IMR-90 (cell line): ENCODE measurements around the gene PRPF40A. TPM values are rescaled to one million over a fixed set of nuclear protein-coding genes. Genes with fewer than 3 reads are reported as not detected.

Experiments
- ATAC-seq: fragments of 200-7000 bp; cut with Tn5 transposase; 2 replicates; pipeline ENCODE4 v1.9.1; 2020; ENCODE audit warnings: low read depth, mild to moderate bottlenecking, moderate library complexity
- BruUV-seq: library from RNA; stranded (reverse); fragments of 400-500 nt; replicated peaks from 2 replicates; lab custom pipeline; 2021; lab: Mats Ljungman, UMichigan
- CTCF ChIA-PET: fragments of 300-600 bp; formaldehyde crosslinking; extraction: SDS; loops from one replicate; lab custom pipeline; 2021; ENCODE audit warnings: antibody characterized with exemption; lab: Yijun Ruan, JAX
- POLR2A ChIA-PET: fragments of 300-600 bp; sonication (Branson Sonifier 250); formaldehyde crosslinking; loops from one replicate; lab custom pipeline; 2022; ENCODE audit warnings: antibody characterized with exemption; ENCODE audit not compliant: unreplicated experiment; lab: Charles Lee
- DNase-seq: peaks from one replicate; pipeline ENCODE4 v3.0.0; 2013
- H2AFZ ChIP-seq: replicated peaks from 2 replicates; pipeline ENCODE3; 2013; ENCODE audit warnings: low read length, mild to moderate bottlenecking; ENCODE audit not compliant: poor library complexity
- H2AK5ac ChIP-seq: 2 replicates; pipeline ENCODE4 v1.6.1; 2013; ENCODE audit warnings: low read depth, low read length, inconsistent platforms
- H2AK9ac ChIP-seq: replicated peaks from 2 replicates; pipeline ENCODE3; 2013; ENCODE audit warnings: mild to moderate bottlenecking, low read depth, low read length, moderate library complexity; ENCODE audit not compliant: poor library complexity
- H2BK120ac ChIP-seq: 2 replicates; pipeline ENCODE4 v1.6.1; 2013; ENCODE audit warnings: low read depth, low read length, inconsistent platforms
- H2BK15ac ChIP-seq: 3 replicates; pipeline ENCODE4 v1.6.1; 2013; ENCODE audit warnings: low read depth, low read length, inconsistent platforms
- H2BK20ac ChIP-seq: 2 replicates; pipeline ENCODE4 v1.6.1; 2013; ENCODE audit warnings: low read depth, mild to moderate bottlenecking, inconsistent platforms, low read length, moderate library complexity
- H2BK5ac ChIP-seq: 2 replicates; pipeline ENCODE4 v1.6.1; 2013; ENCODE audit warnings: mild to moderate bottlenecking, low read depth, low read length, inconsistent platforms; ENCODE audit not compliant: poor library complexity, severe bottlenecking
- H3K14ac ChIP-seq: replicated peaks from 2 replicates; pipeline ENCODE4 v1.6.1; 2013; ENCODE audit warnings: low read depth, low read length, inconsistent platforms
- H3K18ac ChIP-seq: 2 replicates; pipeline ENCODE4 v1.6.1; 2013; ENCODE audit warnings: low read depth, low read length, control low read depth
- H3K23ac ChIP-seq: 2 replicates; pipeline ENCODE4 v1.6.1; 2013; ENCODE audit warnings: low read depth, low read length, inconsistent platforms
- H3K27ac ChIP-seq: 2 replicates; pipeline ENCODE4 v1.5.1; 2013; ENCODE audit warnings: mild to moderate bottlenecking, control low read depth, low read length; ENCODE audit not compliant: insufficient read depth
- H3K27me3 ChIP-seq: 2 replicates; pipeline ENCODE4 v1.6.1; 2013; ENCODE audit warnings: low read length; ENCODE audit not compliant: control insufficient read depth, insufficient read depth
- H3K36me3 ChIP-seq: 2 replicates; pipeline ENCODE4 v1.6.1; 2013; ENCODE audit warnings: low read length, mixed read lengths; ENCODE audit not compliant: control insufficient read depth, insufficient read depth
- H3K4ac ChIP-seq: 2 replicates; pipeline ENCODE4 v1.6.1; 2013; ENCODE audit warnings: low read depth, low read length, inconsistent platforms
- H3K4me1 ChIP-seq: 2 replicates; pipeline ENCODE4 v1.6.1; 2013; ENCODE audit warnings: low read length, mixed read lengths; ENCODE audit not compliant: control insufficient read depth, insufficient read depth
- H3K4me2 ChIP-seq: 2 replicates; pipeline ENCODE4 v1.6.1; 2013; ENCODE audit warnings: low read depth, mild to moderate bottlenecking, control low read depth, low read length, moderate library complexity
- H3K4me3 ChIP-seq: 2 replicates; pipeline ENCODE4 v1.5.1; 2013; ENCODE audit warnings: low read depth, mild to moderate bottlenecking, control low read depth, low read length, moderate library complexity; ENCODE audit not compliant: insufficient read depth
- H3K56ac ChIP-seq: 2 replicates; pipeline ENCODE4 v1.6.1; 2013; ENCODE audit warnings: low read length, inconsistent platforms; ENCODE audit not compliant: insufficient read depth; ENCODE audit errors: extremely low read depth
- H3K79me1 ChIP-seq, 2 experiments: 2 replicates each; pipeline ENCODE4 v1.6.1; 2013; ENCODE audit warnings: low read length in 2 of 2, inconsistent platforms in 1 of 2, low read depth in 1 of 2
- H3K9ac ChIP-seq: 2 replicates; pipeline ENCODE4 v1.6.1; 2013; ENCODE audit warnings: low read depth, low read length, control low read depth
- H3K9me1 ChIP-seq: 2 replicates; pipeline ENCODE4 v1.6.1; 2013; ENCODE audit warnings: low read length, inconsistent platforms; ENCODE audit not compliant: insufficient read depth
- H3K9me3 ChIP-seq: 2 replicates; pipeline ENCODE4 v1.6.1; 2013; ENCODE audit warnings: low read length; ENCODE audit not compliant: control insufficient read depth, insufficient read depth
- H4K20me1 ChIP-seq: 2 replicates; pipeline ENCODE4 v1.6.1; 2013; ENCODE audit warnings: low read length, inconsistent platforms; ENCODE audit not compliant: insufficient read depth
- H4K5ac ChIP-seq: 2 replicates; pipeline ENCODE4 v1.6.1; 2013; ENCODE audit warnings: mild to moderate bottlenecking, low read depth, low read length, control low read depth
- H4K8ac ChIP-seq, 2 experiments: 2 replicates each; pipeline ENCODE4 v1.6.1; 2013; ENCODE audit warnings: low read depth in 2 of 2, low read length in 2 of 2, control low read depth in 1 of 2, inconsistent platforms in 1 of 2
- H4K91ac ChIP-seq: 2 replicates; pipeline ENCODE4 v1.6.1; 2013; ENCODE audit warnings: low read depth, low read length, inconsistent platforms; ENCODE audit not compliant: insufficient read depth
- POLR2A ChIP-seq: IDR thresholded peaks from 2 replicates; pipeline ENCODE4 v1.6.1; 2012; ENCODE audit warnings: mild to moderate bottlenecking, low read depth, low read length
- WGBS, 2 experiments: methylation state at CpG; one replicate each; pipeline versions ENCODE4 v1.1.5 to v1.1.7; 2013; ENCODE audit warnings: missing lambda C conversion rate in 2 of 2; ENCODE audit not compliant: insufficient read length in 1 of 2; ENCODE audit errors: extremely low coverage in 2 of 2; 5-methylcytosine and 5-hydroxymethylcytosine counted together
- dilution Hi-C: fragments of 300-500 bp; cut with HindIII; formaldehyde crosslinking; loops from one replicate; pipeline ENCODE4 v1.14.3; 2018; ENCODE audit warnings: low sequenced_read_pairs; ENCODE audit not compliant: unreplicated experiment
- in situ Hi-C: fragments of 300-500 bp; cut with MboI; formaldehyde crosslinking; loops from 3 replicates; pipeline ENCODE4 v1.14.3; 2019; ENCODE audit warnings: low sequenced_read_pairs, inconsistent platforms, mixed read lengths
- intact Hi-C: fragments of 100-400 bp; cut with micrococcal nuclease; formaldehyde crosslinking; loops from 2 replicates; pipeline ENCODE4 v1.10.0; 2022
- polyA plus RNA-seq, 3 experiments: library from polyadenylated mRNA; depleted of rRNA; stranded (reverse); fragments of >200 nt; gene quantifications; 2 replicates each; pipeline ENCODE4 v1.2.3, GENCODE V29; 2012; ENCODE audit warnings: low replicate concordance in 1 of 3
- total RNA-seq: library from RNA; depleted of rRNA; stranded (reverse); fragments of >200 nt; gene quantifications from 2 replicates; pipeline ENCODE4 v1.2.3, GENCODE V29; 2012

Gene PRPF40A
- total and polyA plus RNA-seq, 2 of the 4 experiments (the other 2 are of a cell fraction) = 49.1 to 150 TPM

GRCh38 chr2:152729844-152730243, 12.6 kb upstream of the PRPF40A start:
- no peak overlapping the region for H2BK120ac ChIP-seq
- TF ChIP-seq POLR2A = no peak
- no peak for ATAC-seq
- H4K91ac ChIP-seq = no peak overlapping the region
- no peak overlapping the region for H3K4me3 ChIP-seq
- POLR2A ChIA-PET = no interaction called here
- H3K14ac ChIP-seq = no peak overlapping the region
- H4K20me1 ChIP-seq = no peaks in the 10 kb centered on the region
- no peaks in the 10 kb centered on the region for H3K27me3 ChIP-seq
- no peaks in the 10 kb centered on the region for H3K9me3 ChIP-seq
- dilution Hi-C loops = no loop called here
- H3K56ac ChIP-seq = no peak overlapping the region
- no peak overlapping the region for H2AFZ ChIP-seq
- no peak overlapping the region for H2BK15ac ChIP-seq
- no peak overlapping the region for H4K8ac ChIP-seq
- H2AK5ac ChIP-seq = no peak overlapping the region
- H3K9ac ChIP-seq = no peak overlapping the region
- no peak overlapping the region for H3K23ac ChIP-seq
- no TSS peak for BruUV-seq
- H2AK9ac ChIP-seq = no peak overlapping the region
- no peak overlapping the region for H3K18ac ChIP-seq
- no peak overlapping the region for H4K5ac ChIP-seq
- H2BK5ac ChIP-seq = no peak overlapping the region
- H3K27ac ChIP-seq = no peak overlapping the region
- no peaks in the 10 kb centered on the region; the same call in 1 of the 2 replicates for H3K4me1 ChIP-seq
- intact Hi-C loops = no loop called here
- no peak overlapping the region for H3K4me2 ChIP-seq
- no peaks in the 10 kb centered on the region for H3K9me1 ChIP-seq
- no peak for DNase-seq
- in situ Hi-C loops = loop anchor here (25.0 kb wide), 1 partner anchor 782 kb away; no protein-coding TSS in a partner anchor
- peaks cover 15 to 18% of the 10 kb centered on the region in 2 experiments for H3K79me1 ChIP-seq
- H3K36me3 ChIP-seq = no peaks in the 10 kb centered on the region
- no peak overlapping the region for H3K4ac ChIP-seq
- WGBS, 2 experiments = no CpG with 5 or more reads among the region's 2 CpGs
- no peak overlapping the region for H2BK20ac ChIP-seq
- CTCF ChIA-PET = interaction anchor here (1.5 to 1.8 kb wide), 2 partner anchors 10 to 13 kb away, joined by 5 to 6 read pairs; no protein-coding TSS in a partner anchor
